Upper lobe of left lung (tissue), 4 donors: Measurements from ENCODE around the gene IL6.
"Not testable (repeated sequence)": the region's sequence is repeated elsewhere in the genome, so short reads cannot be mapped to it uniquely, and the experiment has no call there.

Source experiments
- CTCF ChIP-seq, 6 experiments: fragments of 450-650 bp in 4 of 6; fragments of 200-600 bp in 2 of 6; sonication (generic) in 2 of 6; IDR thresholded peaks; one replicate each; pipeline ENCODE4 v1.5.1; 2016 to 2019; ENCODE audit warnings: antibody characterized with exemption in 6 of 6
- EP300 ChIP-seq, 4 donors: sonication (generic); formaldehyde crosslinking; IDR thresholded peaks; one replicate each; pipeline ENCODE4 v1.5.1; 2017; ENCODE audit warnings: antibody characterized with exemption in 4 of 4, control low read depth in 2 of 4
- POLR2A ChIP-seq, 4 donors: fragments of 450-650 bp; IDR thresholded peaks; one replicate each; pipeline ENCODE4 v1.5.1; 2016 to 2017; ENCODE audit warnings: antibody characterized with exemption in 4 of 4, mild to moderate bottlenecking in 2 of 4
- POLR2AphosphoS5 ChIP-seq, 2 donors: sonication (generic); formaldehyde crosslinking; IDR thresholded peaks; one replicate each; pipeline ENCODE4 v1.5.1; 2017; ENCODE audit warnings: antibody characterized with exemption in 2 of 2

DNA sequence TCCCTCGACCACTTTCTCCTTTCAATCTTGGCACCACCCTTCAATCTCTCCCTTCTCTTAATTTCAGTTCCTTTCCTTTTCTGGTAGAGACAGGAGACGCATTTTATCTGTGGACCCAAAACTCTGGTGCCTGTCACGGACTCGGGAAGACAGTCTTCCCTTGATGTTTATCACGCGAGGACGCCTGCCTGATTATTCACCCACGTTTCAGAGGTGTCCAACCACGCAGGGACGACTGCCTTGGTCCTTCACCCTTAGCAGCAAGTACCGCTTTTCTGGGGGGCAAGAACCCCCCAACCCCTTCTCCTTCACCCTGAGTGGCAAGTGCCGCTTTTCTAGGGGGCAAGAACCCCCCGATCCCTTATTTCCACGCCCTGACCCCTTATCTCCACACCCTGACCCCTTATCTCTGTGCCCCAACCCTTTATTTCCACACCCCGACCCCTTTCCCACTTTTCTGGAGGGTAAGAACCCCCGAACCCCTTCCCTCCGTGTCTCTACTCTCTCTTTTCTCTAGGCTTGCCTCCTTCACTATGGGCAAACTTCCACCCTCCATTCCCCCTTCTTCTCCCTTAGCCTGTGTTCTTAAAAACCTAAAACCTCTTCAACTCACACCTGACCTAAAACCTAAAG is 22.9 kb upstream of the IL6 start:
- TF ChIP-seq CTCF, POLR2AphosphoS5, EP300, POLR2A (IDR thresholded peaks at IDR 0.05): not testable (repeated sequence)
